ENCODE results near the gene CDYL. TPM values are rescaled to one million over a fixed set of nuclear protein-coding genes. Genes with fewer than 3 reads are reported as not detected.

Gene CDYL, protein sequence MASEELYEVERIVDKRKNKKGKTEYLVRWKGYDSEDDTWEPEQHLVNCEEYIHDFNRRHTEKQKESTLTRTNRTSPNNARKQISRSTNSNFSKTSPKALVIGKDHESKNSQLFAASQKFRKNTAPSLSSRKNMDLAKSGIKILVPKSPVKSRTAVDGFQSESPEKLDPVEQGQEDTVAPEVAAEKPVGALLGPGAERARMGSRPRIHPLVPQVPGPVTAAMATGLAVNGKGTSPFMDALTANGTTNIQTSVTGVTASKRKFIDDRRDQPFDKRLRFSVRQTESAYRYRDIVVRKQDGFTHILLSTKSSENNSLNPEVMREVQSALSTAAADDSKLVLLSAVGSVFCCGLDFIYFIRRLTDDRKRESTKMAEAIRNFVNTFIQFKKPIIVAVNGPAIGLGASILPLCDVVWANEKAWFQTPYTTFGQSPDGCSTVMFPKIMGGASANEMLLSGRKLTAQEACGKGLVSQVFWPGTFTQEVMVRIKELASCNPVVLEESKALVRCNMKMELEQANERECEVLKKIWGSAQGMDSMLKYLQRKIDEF
- 52.7 and 60.8 TPM in 2 replicates for total RNA-seq (2021)
- Bru-seq, nascent RNA: percentile 90 among the genes with signal in this experiment
- percentile 82 among the genes with signal in this experiment for BruChase-seq, experiment 1, labeled RNA remaining after a 2-hour chase
- BruChase-seq, experiment 2, labeled RNA remaining after a 6-hour chase: percentile 73 among the genes with signal in this experiment
- long read RNA-seq, transcript CDYL-203 (7 exons, 2,184 nt): major isoform, 49 of 60 reads
- long read RNA-seq, partial matches to known transcripts: 1 of 60 reads
- long read RNA-seq, other reads (novel, unspliced or antisense): 7 of 60 reads

DNA sequence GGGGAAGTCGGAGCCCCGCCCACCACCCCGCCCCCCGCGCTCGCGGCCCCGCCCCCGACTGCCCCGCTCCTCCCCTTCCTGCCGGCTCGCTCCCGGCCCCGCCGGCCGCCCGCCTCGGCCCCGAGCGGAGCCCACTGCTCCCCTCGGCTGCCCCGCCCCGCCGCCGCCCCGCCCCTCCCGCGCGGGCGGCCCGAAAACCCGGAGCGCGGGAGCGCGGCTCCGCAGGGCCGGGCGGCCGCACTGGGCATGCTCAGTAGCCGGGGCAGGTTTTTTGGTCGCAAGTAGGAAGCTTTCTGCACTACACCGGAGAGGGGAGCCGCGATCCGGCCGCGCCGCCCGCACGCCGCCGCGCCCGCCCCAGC is at the start of gene CDYL:
Gene CDYL (plus strand): TSS at position 274 of the 362 bp plus-strand sequence. CDS start 380 bp downstream, outside the sequence.
- intact Hi-C loops (cut with micrococcal nuclease; ENCODE audit: unreplicated experiment): loop anchor here (2.0 to 10.0 kb wide), 4 partner anchors 131 to 391 kb away; no protein-coding TSS in a partner anchor

DNA sequence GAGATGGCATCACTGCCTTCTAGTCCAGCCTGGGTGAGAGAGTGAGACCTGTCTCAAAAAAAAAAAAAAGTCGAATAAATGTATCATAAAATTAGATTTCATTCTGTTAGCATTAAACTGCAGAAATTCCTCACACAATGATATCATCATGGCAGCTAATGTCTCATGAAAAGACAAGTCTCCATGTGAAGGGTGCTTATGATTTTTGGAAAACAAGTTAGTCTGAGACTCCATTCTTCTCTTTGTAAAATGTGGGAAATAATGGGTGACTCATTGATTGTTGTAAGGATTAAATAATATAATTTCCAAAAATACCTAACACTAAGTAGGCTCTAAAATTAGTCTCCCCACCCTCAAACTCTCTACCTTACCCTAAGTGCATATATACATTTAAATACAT is 49.6 kb upstream of the CDYL start:
- H3K27me3 ChIP-seq (ENCODE audit: insufficient read depth, low read depth): no peaks in the 10 kb centered on the region
- no peaks in the 10 kb centered on the region for H3K79me2 ChIP-seq (ENCODE audit: low read depth)
- H3K4me1 ChIP-seq (replicated peaks; ENCODE audit: insufficient read depth): peaks cover 5% of the 10 kb centered on the region; the same call in 1 of the 2 replicates
- TF ChIP-seq, protein P1, sequence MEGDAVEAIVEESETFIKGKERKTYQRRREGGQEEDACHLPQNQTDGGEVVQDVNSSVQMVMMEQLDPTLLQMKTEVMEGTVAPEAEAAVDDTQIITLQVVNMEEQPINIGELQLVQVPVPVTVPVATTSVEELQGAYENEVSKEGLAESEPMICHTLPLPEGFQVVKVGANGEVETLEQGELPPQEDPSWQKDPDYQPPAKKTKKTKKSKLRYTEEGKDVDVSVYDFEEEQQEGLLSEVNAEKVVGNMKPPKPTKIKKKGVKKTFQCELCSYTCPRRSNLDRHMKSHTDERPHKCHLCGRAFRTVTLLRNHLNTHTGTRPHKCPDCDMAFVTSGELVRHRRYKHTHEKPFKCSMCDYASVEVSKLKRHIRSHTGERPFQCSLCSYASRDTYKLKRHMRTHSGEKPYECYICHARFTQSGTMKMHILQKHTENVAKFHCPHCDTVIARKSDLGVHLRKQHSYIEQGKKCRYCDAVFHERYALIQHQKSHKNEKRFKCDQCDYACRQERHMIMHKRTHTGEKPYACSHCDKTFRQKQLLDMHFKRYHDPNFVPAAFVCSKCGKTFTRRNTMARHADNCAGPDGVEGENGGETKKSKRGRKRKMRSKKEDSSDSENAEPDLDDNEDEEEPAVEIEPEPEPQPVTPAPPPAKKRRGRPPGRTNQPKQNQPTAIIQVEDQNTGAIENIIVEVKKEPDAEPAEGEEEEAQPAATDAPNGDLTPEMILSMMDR (conservative IDR thresholded peaks at IDR 0.05): no peak
- TF ChIP-seq EZH2 (IDR thresholded peaks at IDR 0.05; ENCODE audit: low read depth): no peak
- H3K4me2 ChIP-seq: no peak overlapping the region
- H3K9me3 ChIP-seq (ENCODE audit: insufficient read depth, low read depth): no peaks in the 10 kb centered on the region
- H3K27ac ChIP-seq: no peak overlapping the region
- H3K9me2 ChIP-seq (ENCODE audit: insufficient read depth): no peaks in the 10 kb centered on the region
- intact Hi-C loops (cut with micrococcal nuclease; ENCODE audit: unreplicated experiment): no loop called here
- no peaks in the 10 kb centered on the region for H3F3A ChIP-seq (ENCODE audit: insufficient read depth, low read depth)
- no peak for DNase-seq
- H4K20me1 ChIP-seq (ENCODE audit: insufficient read depth): no peaks in the 10 kb centered on the region
- H3K36me3 ChIP-seq (ENCODE audit: low read depth): no peaks in the 10 kb centered on the region
- H3K4me3 ChIP-seq: no peak overlapping the region
- ChIA-PET CTCF (no interaction called here), POLR2A (ENCODE audit: unreplicated experiment) (interaction anchor here (0.6 kb wide), 1 partner anchor 28 kb away, joined by 5 read pairs; no protein-coding TSS in a partner anchor)
- BruUV-seq (replicated peaks): no TSS peak
- H2AFZ ChIP-seq: no peak overlapping the region

More for the DNA sequence above, at the start of gene CDYL:
- Histone ChIP-seq H3K27me3 (ENCODE audit: insufficient read depth, low read depth) (no peaks in the 10 kb centered on the region), H3K9me2 (ENCODE audit: insufficient read depth) (no peaks in the 10 kb centered on the region), H3K79me2 (ENCODE audit: low read depth) (peaks cover 38% of the 10 kb centered on the region), H3K4me3 (peak within 1 kb of the TSS; percentile 59; the same call in 1 of the 2 replicates), H3K36me3 (ENCODE audit: low read depth) (no peaks in the 10 kb centered on the region), H3K4me1 (replicated peaks; ENCODE audit: insufficient read depth) (no peaks in the 10 kb centered on the region), H3K4me2 (peak within 1 kb of the TSS; percentile 72), H3F3A (ENCODE audit: insufficient read depth, low read depth) (no peaks in the 10 kb centered on the region), H3K9me3 (ENCODE audit: insufficient read depth, low read depth) (no peaks in the 10 kb centered on the region), H3K27ac (no peak within 1 kb of the TSS), H4K20me1 (ENCODE audit: insufficient read depth) (no peaks in the 10 kb centered on the region), H2AFZ (no peak within 1 kb of the TSS)
- DNase-seq: peak in 1 of 2 experiments; percentile 92
- TF ChIP-seq EZH2 (IDR thresholded peaks at IDR 0.05; ENCODE audit: low read depth): no peak
- TF ChIP-seq, protein P1 (conservative IDR thresholded peaks at IDR 0.05): no peak
- POLR2A ChIA-PET (ENCODE audit: unreplicated experiment): interaction anchor here (0.6 kb wide), 2 partner anchors 168 to 484 kb away, joined by 3 to 6 read pairs; no protein-coding TSS in a partner anchor
- CTCF ChIA-PET: interaction anchor here (0.6 to 0.9 kb wide), 2 partner anchors 78 to 495 kb away, joined by 3 read pairs; no protein-coding TSS in a partner anchor
- BruUV-seq (replicated peaks): no TSS peak

DNA sequence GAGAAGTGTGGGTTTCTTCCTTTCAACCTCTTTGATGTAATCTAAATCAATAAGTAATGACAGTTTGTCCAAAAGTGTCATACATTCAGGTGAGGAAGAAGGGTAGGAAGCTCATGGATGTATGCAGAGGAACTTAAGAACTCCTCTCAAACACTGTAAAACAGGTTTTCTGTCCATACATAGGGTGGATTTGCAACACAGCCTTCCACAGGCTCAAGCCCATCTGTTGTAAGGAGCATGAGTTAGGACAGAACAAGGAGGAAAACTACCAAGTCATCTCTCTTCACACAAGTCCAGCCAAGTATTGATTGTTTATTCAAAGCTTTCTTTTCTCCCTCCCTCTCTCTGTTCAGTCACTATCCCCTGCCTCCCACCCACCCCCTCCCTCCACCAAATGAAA is 49.0 kb upstream of the CDYL start:
- H3K4me3 ChIP-seq: no peak overlapping the region
- no peaks in the 10 kb centered on the region for H4K20me1 ChIP-seq (ENCODE audit: insufficient read depth)
- CTCF ChIA-PET: no interaction called here
- intact Hi-C loops (cut with micrococcal nuclease; ENCODE audit: unreplicated experiment): no loop called here
- no peaks in the 10 kb centered on the region for H3F3A ChIP-seq (ENCODE audit: insufficient read depth, low read depth)
- no peaks in the 10 kb centered on the region for H3K79me2 ChIP-seq (ENCODE audit: low read depth)
- H3K4me1 ChIP-seq (replicated peaks; ENCODE audit: insufficient read depth): peaks cover 5% of the 10 kb centered on the region; the same call in 1 of the 2 replicates
- POLR2A ChIA-PET (ENCODE audit: unreplicated experiment): interaction anchor here (0.6 to 0.8 kb wide), 3 partner anchors 28 to 694 kb away, joined by 3 to 6 read pairs (median 5); no protein-coding TSS in a partner anchor
- no peaks in the 10 kb centered on the region for H3K9me2 ChIP-seq (ENCODE audit: insufficient read depth)
- TF ChIP-seq, protein P1 (conservative IDR thresholded peaks at IDR 0.05): no peak
- TF ChIP-seq EZH2 (IDR thresholded peaks at IDR 0.05; ENCODE audit: low read depth): no peak
- H3K36me3 ChIP-seq (ENCODE audit: low read depth): no peaks in the 10 kb centered on the region
- no peak for DNase-seq
- no TSS peak for BruUV-seq (replicated peaks)
- H3K9me3 ChIP-seq (ENCODE audit: insufficient read depth, low read depth): no peaks in the 10 kb centered on the region
- H2AFZ ChIP-seq: no peak overlapping the region
- H3K27ac ChIP-seq: no peak overlapping the region
- no peak overlapping the region for H3K4me2 ChIP-seq
- H3K27me3 ChIP-seq (ENCODE audit: insufficient read depth, low read depth): no peaks in the 10 kb centered on the region

All from PC-9 (cell line).